GM18519 (cell line): Measurements from ENCODE around the gene TXLNB.

Experiments
- ATAC-seq: cut with Tn5 transposase; IDR thresholded peaks from one replicate; pipeline ENCODE4 v1.9.1; 2021; ENCODE audit warnings: mild to moderate bottlenecking, moderate library complexity; ENCODE audit not compliant: unreplicated experiment, low FRiP score

Gene TXLNB

DNA sequence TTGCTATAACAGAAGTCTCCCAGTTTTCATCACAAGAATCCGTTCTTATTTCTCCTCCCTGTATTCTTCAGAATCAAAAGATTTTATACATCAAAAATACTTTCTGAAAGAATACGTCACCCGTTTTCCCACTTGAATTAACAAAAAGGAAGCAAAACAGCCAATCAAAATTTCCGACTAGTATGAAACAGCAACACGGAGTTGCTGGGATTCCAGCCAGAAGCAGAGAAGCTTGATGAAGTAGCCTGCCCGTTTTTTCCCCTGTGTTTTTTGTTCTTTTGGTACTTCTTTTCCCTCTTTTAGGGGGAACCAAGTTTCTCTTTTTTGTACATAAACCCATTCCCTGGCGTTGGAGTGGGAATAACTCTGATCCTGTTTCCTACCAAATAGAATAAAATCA, 14.6 kb downstream of the TXLNB start:
- ATAC-seq, result no peak

DNA sequence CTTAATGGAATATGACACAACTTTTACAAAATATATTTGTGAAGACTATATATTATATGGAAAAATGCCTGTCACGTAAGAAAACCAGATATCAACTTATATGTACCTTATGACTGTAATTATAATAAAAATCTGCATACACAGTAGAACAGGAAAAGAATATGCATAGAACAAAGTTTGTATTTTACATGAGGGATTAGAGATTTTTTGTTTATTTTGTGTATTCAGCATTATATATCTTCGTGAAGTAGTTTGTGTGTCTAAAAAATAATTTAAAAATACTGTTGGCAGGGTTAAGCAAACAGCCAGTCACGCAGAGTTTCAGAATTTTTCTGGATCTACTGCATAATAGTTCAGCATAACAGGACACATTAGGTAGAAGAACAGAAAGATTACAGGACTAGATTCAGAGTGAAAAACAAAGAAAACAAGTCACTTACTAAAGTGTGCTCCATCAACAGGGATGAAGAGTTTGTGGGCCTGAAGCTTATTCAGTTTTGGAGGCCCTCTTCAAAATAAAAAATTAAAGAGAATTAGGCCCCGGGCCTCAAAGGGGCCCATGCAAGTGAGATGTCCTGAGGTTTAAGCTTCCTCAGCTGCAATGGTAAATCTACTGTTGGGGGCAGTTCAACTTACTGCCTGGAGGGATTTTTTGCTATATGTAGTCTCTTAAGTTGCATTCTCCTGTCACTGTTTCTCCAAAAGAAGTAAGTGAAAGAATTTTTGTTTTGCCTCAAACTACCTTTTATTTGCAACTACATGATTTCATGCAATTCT, 16.3 kb downstream of the TXLNB start:
- no peak for ATAC-seq

- ATAC-seq, result peak; percentile 81
These were observed 20.7 kb downstream of the TXLNB start for GRCh38 chr6:139271056-139271455.

DNA sequence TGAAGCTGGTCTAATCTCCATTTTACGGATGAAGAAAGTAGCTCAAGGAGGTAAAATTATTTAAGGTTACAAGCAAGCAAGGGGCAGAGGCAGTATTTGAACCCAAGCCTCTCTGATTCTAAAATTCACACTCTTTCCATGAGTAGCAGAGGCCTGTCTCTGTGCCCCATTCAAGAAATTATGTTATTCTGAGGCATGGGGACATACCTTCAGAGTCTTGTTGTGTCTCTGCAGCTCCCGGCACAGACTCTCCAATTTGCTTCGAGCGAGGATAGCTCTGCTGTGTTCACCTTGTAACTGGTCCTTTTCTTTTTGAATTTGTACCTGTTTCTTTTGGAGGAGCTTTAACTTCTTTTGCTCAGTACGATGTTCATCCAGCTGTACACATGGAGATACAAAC, 21.5 kb downstream of the TXLNB start:
- no peak for ATAC-seq

DNA sequence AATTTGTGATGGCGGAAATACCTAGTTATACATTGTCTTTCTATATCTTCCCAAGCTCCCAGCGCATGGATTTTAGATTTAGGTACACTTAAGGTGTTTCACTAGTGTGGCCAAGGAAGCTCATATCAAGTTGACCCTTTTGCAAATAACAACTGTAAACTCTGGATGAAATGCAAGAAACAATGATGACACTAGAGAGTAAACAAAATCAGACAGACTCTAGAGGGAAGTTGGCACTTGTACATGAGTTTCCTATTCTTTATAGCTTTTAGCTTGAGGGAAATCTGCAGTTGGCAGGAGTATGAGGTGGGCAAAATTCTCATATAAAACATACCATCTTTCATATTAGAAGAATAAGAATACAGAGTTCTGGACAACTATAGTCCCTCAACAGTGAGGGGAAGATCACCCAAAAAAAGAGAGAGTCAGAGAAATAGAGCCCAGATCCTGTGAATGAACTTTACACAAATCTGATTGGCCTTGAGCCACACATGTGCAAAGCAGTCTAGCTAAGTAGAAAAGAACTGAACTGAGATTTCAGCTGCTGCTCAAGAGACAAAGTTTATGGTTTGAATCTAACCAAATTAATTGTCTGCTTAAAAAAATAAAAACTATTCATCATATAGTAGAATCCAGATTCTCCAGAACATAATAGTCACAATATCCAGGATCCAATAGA, 26.1 kb downstream of the TXLNB start:
- ATAC-seq, result no peak

DNA sequence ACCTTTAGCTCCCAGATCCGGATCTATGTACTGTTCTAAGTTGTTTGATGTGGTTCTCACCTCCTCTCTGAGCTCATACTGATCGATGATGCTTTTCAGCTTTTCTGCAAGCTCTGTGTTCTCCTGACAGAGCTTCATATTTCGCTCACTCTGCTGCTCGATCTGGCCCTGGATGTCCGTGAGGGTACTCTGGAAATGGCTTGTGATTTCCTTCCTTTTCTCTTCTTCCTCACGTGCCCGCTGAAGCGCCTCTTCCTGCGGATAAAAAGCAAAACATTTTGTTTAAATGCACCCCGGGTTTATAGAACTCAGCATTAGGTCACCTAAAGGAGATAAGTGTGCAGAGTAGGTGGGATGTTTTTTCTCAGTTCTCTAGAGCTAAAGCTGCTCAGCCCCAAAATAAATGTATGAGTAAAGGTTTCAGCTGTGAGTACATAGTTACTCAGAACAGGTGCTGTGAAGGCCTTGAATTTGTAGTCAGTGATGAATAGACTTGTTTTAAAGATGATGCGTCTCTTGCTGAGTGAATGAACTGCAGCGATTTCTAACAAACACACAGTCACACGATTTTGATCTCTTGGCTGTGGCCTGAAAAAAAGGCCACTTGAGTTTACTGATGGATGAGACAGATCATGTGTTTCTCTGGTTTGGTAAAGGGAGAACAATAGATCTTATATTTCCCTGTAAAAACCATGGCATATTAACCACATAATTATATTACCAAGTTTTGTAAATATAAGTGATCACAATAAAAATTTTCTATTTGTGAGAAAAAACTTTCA, 29.1 kb downstream of the TXLNB start:
- peak; percentile 93 for ATAC-seq

GRCh38 chr6:139257821-139258398, 33.9 kb downstream of the TXLNB start:
- no peak for ATAC-seq

- ATAC-seq, result no peak
These were observed 34.5 kb downstream of the TXLNB start for GRCh38 chr6:139257291-139257690.

GRCh38 chr6:139256087-139256486, 35.7 kb downstream of the TXLNB start:
- no peak for ATAC-seq

GRCh38 chr6:139254196-139254595, 37.6 kb downstream of the TXLNB start:
- no peak for ATAC-seq

DNA sequence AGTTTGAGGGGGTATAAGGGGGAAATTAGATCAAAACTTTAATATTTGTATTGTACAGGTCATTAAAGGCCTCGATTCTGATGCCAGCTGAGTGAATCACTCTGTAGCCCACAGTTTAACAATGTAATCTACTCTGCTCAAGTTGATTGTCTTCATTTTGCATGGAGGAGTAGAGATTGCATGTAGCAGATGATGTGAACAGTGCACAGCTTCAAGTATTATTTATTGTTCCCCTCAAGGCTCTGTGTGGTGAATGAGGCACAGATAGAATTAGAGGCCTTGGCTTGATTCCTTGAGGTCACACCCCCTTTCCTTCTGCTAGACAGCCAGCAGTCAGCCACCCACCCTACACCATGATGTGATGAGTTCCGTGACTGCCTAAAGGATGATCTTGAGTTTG, 38.1 kb downstream of the TXLNB start:
- ATAC-seq, result no peak

- ATAC-seq, result no peak
These were observed 40.0 kb downstream of the TXLNB start for GRCh38 chr6:139251691-139252390.

DNA sequence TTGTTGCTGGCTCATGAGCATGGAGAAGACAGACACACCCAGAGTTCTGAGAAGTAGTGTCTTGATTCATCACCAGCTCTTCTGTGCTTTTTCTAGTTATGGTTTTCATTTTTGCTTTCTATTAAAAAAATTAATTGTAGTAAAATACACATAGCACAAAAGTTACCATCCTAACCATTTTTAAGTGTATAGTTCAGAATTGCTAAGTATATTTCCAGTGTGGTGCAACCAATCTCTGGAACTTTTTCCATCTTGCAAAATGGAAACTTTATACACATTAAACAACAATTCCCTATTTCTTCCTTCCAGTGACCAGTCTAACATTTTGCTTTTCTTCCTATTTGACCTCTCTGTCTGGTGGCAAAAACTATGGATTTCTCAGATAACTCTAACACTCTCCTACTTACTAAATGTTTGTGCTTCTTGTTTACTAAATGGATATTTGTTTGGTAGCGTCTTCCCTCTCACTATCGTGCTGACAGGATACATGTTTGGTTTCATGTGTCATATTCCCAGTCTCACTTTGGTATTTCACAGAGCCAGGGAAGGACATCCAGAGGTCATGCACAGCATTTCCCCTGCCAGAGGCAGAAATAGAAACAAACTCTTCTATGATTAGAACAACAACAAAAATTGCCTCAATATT, 40.6 kb downstream of the TXLNB start:
- no peak for ATAC-seq

DNA sequence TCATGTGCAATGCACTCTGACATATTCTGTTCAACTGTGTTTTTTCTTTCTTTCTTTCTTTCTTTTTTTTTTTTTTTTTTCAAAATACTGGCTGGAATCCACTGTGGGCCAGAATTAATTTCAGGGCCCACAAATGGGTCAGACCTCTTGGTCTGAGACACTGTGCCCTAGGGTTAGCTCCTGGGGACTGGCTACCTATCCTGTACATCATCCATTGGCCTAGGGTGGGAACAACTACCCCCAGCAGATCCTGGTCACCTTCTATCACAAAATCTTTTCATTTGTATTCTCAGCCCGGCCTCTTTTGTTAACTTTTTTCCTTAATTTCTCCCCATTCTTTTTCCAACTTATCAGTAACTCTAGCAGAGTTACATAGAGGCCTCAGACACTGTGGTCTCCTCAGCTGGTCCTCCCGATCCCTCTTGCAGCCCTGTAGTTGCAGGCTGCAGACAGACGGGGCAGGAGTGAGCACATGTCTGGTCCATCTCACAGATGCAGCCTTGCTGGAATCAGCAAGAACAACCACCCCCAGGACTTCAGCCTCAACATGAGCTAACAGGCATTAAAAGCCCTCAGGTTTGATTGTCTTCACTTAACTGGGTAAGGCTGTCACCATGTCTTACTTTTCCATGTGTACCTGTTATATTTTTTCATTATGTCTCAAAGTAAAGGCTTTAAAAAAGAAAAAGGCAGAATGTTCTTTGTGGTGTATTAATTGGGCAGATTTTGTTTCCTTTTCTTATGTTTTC, 41.3 kb downstream of the TXLNB start:
- ATAC-seq, result peak; percentile 84

DNA sequence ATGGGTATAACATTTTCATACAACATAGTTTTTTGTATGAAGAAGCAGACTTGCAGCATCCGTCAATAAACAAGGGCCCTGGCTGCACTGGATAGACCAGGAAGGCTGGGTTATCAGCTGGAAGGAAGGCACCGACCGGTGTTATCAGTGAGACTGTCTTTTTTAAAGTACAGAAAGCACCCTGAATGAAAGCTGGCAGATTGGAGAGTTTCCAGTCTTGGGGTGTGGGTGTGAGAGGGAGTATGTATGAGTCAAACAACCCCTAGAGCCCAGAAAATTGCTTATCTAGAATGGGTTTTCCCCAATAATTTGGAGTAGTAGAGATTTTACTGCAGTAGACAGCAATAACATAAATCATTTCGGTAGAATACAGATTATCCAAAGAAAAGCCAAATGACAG, 42.4 kb downstream of the TXLNB start:
- peak; percentile 38 for ATAC-seq

- ATAC-seq, result no peak
These were observed 42.9 kb downstream of the TXLNB start for GRCh38 chr6:139248911-139249310.

GRCh38 chr6:139247618-139248017, 44.2 kb downstream of the TXLNB start:
- no peak for ATAC-seq

DNA sequence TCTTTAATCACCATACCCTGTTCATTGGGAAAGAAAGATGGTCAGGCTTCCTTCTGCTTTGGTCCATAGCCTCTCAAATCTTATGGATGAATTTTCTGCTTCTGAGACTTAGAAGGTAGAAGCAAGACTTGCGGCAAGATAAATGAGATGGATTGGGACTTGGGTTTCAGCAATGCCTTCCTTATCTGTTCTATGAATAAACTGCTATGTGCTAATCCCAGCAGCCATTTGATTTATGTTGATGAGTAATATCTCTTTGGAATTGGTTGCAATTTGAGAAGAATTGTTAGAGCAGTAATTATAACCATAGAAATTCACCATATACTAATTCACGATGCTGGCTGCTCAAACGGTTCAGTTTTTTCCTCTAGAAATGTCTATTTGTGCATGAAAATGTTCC, 48.3 kb downstream of the TXLNB start:
- no peak for ATAC-seq
